ENCODE results near the gene FUT1.
A peak's percentile ranks its signal among the peaks of the same experiment; 100 is the strongest.

GRCh38 chr19:48720613-48721296 lies 31.7 kb downstream of the FUT1 start:
- peak; percentile 38; the same call in 1 of the 2 replicates for TF ChIP-seq POLR2AphosphoS5 (IDR thresholded peaks at IDR 0.05; ENCODE audit: low read depth, low read length)
- no peak for TF ChIP-seq CTCF (IDR thresholded peaks at IDR 0.05)
- TF ChIP-seq RFX5 (IDR thresholded peaks at IDR 0.05; ENCODE audit: low read length), result no peak
- no peak; the same call in 1 of the 2 replicates for TF ChIP-seq SIN3A (IDR thresholded peaks at IDR 0.05; ENCODE audit: borderline replicate concordance, low read depth, low read length)
- no peak for TF ChIP-seq EP300 (IDR thresholded peaks at IDR 0.05; ENCODE audit: borderline replicate concordance in 1 of 2, low read depth in 1 of 2, low read length in 1 of 2)
- no peak for TF ChIP-seq YY1 (IDR thresholded peaks at IDR 0.05; ENCODE audit: low read depth)
- no peak for TF ChIP-seq EZH2phosphoT487 (IDR thresholded peaks at IDR 0.05; ENCODE audit: borderline replicate concordance, low read depth)
- TF ChIP-seq TCF12 (IDR thresholded peaks at IDR 0.05), result no peak
- TF ChIP-seq USF2 (IDR thresholded peaks at IDR 0.05; ENCODE audit: borderline replicate concordance, low read depth, low read length), result no peak
- TF ChIP-seq FOXM1 (IDR thresholded peaks at IDR 0.05; ENCODE audit: low read depth), result no peak
- no peak; the same call in 1 of the 2 replicates for TF ChIP-seq GABPA (IDR thresholded peaks at IDR 0.05; ENCODE audit: low read depth)
- no peak for TF ChIP-seq MEF2A (IDR thresholded peaks at IDR 0.05; ENCODE audit: borderline replicate concordance, low read depth)
- no peak for TF ChIP-seq REST (IDR thresholded peaks at IDR 0.05; ENCODE audit: low read depth, low read length)
- TF ChIP-seq RAD21 (IDR thresholded peaks at IDR 0.05; ENCODE audit: low read length), result no peak
